T-cell (primary cell): ENCODE results near the gene CDHR2. TPM values are rescaled to one million over a fixed set of nuclear protein-coding genes. Genes with fewer than 3 reads are reported as not detected.

Source experiments
- ATAC-seq, 4 experiments: fragments of 200-7000 bp in 3 of 4; fragments of 150-1000 bp in 1 of 4; cut with Tn5 transposase; replicated peaks in 1 of 4; 1 replicate in 3 of 4; 2 replicates in 1 of 4; pipeline ENCODE4 v1.10.0; 2021; ENCODE audit warnings: moderate library complexity in 3 of 4, mild to moderate bottlenecking in 2 of 4, moderate number of reproducible peaks in 1 of 4
- CTCF ChIA-PET, 2 donors: fragments of 300-600 bp; sonication (Branson Sonifier 250); formaldehyde crosslinking; loops; one replicate each; lab custom pipeline; 2022; ENCODE audit warnings: antibody characterized with exemption in 2 of 2; lab: Charles Lee
- POLR2A ChIA-PET, 2 donors: fragments of 300-600 bp; sonication (Branson Sonifier 250); formaldehyde crosslinking; loops; one replicate each; lab custom pipeline; 2022; ENCODE audit warnings: antibody characterized with exemption in 2 of 2; lab: Charles Lee
- DNase-seq, 35 experiments: peaks; one replicate each; pipeline versions ENCODE4 v3.0.0 to v3.0.0-alpha.2; 2013 to 2023
- H3K27ac ChIP-seq: one replicate; pipeline ENCODE4 v1.5.1; 2013; ENCODE audit warnings: low read length
- H3K27me3 ChIP-seq, 2 experiments: replicated peaks in 1 of 2; 1 replicate in 1 of 2; 2 replicates in 1 of 2; pipeline versions ENCODE4 v1.6.1 to v1.7.0; 2013; ENCODE audit warnings: low read length in 1 of 2, mixed read lengths in 1 of 2; ENCODE audit not compliant: control insufficient read depth in 2 of 2, insufficient read depth in 2 of 2; ENCODE audit errors: extremely low read depth in 1 of 2
- H3K36me3 ChIP-seq, 2 donors: 1 replicate in 1 of 2; 2 replicates in 1 of 2; pipeline versions ENCODE4 v1.6.1 to v1.7.0; 2013; ENCODE audit warnings: low read length in 1 of 2; ENCODE audit not compliant: control insufficient read depth in 2 of 2, insufficient read depth in 1 of 2; ENCODE audit errors: extremely low read depth in 1 of 2
- H3K4me1 ChIP-seq, 2 experiments: 1 replicate in 1 of 2; 2 replicates in 1 of 2; pipeline versions ENCODE4 v1.6.1 to v1.7.0; 2013; ENCODE audit warnings: low read length in 2 of 2, mixed read lengths in 1 of 2; ENCODE audit not compliant: insufficient read depth in 2 of 2, control insufficient read depth in 1 of 2; ENCODE audit errors: extremely low read depth in 1 of 2
- H3K4me3 ChIP-seq, 2 donors: 1 replicate in 1 of 2; 2 replicates in 1 of 2; pipeline versions ENCODE4 v1.5.1 to v1.7.0; 2013; ENCODE audit warnings: mild to moderate bottlenecking in 2 of 2, low read length in 1 of 2, moderate library complexity in 1 of 2; ENCODE audit not compliant: control insufficient read depth in 1 of 2; ENCODE audit errors: extremely low read depth in 1 of 2
- H3K9me3 ChIP-seq: 2 replicates; pipeline ENCODE4 v1.7.0; 2013
- H3K27ac Mint-ChIP-seq, 2 donors: one replicate each; pipeline ENCODE4 v1.8.0; 2020 to 2021; ENCODE audit warnings: mild to moderate bottlenecking in 2 of 2, mixed read lengths in 2 of 2
- H3K27me3 Mint-ChIP-seq, 2 donors: one replicate each; pipeline ENCODE4 v1.8.0; 2021 to 2022; ENCODE audit warnings: mixed read lengths in 2 of 2
- H3K36me3 Mint-ChIP-seq: one replicate; pipeline ENCODE4 v1.8.0; 2021; ENCODE audit warnings: mixed read lengths
- H3K4me1 Mint-ChIP-seq, 3 donors: one replicate each; pipeline ENCODE4 v1.8.0; 2020 to 2022; ENCODE audit warnings: mixed read lengths in 3 of 3, mild to moderate bottlenecking in 1 of 3
- H3K4me3 Mint-ChIP-seq, 3 donors: one replicate each; pipeline ENCODE4 v1.8.0; 2020 to 2022; ENCODE audit warnings: mild to moderate bottlenecking in 3 of 3, mixed read lengths in 3 of 3, moderate library complexity in 3 of 3
- H3K9me3 Mint-ChIP-seq, 3 donors: one replicate each; pipeline ENCODE4 v1.8.0; 2020 to 2022; ENCODE audit warnings: mixed read lengths in 3 of 3
- WGBS: methylation state at CpG from one replicate; pipeline ENCODE4 v1.1.5; 2013; ENCODE audit warnings: missing lambda C conversion rate; ENCODE audit not compliant: insufficient coverage; 5-methylcytosine and 5-hydroxymethylcytosine counted together
- total RNA-seq, 35 experiments: library from RNA in 6 of 35; stranded (reverse) in 6 of 35; fragments of 120-200 nt in 1 of 35; gene quantifications; one replicate each; pipeline versions ENCODE4 v1.2.1 to v1.2.4 and lab custom pipeline; 2013 to 2026

Gene CDHR2
- total RNA-seq, 5 donors from 2014 or later (not counting 1 experiment from before 2014, with no cell fraction given), result 1.6 to 3.1 (median 2.8) TPM

DNA sequence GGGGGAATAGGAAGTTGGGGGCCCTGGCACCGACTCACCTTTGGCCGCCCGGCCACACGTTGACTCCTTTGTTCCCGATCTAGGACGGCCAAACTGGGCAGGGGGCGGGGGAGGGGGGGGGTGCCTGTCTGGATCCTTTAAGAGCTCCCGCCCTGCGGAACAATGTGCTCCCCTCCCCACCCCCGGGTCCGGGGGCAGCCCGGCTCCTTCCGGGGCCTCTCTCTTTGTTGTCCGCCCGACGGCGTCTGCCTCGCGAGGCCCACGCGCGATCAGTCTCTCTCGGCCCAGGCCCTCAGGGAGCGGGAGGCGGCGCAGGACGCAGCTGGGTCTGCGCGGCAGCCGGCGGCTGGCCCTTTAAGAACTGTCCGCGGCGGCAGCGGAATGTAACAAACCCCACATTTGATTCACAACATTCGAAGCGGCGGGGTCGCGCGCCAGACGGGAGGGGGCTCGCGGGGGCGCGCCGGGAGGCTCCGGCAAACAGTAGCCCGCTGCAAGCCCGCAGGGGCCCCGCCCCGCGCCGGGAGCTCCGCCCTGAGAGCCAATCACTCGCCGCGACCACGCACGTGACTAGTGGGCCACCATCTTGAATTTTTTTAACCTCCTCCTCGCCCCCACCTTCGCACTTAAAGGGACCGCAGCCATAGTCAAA is 12.1 kb upstream of the CDHR2 start, which contains the start of gene RNF44:
TSS of gene RNF44 (minus strand) at position 501 of the 652 bp plus-strand sequence. CDS start 4,930 bp downstream, outside the sequence.
- no peaks in the 10 kb centered on the region for H3K27me3 ChIP-seq
- H3K4me3 ChIP-seq, result peak within 1 kb of the TSS; percentile 93 to 98
- Mint-ChIP-seq H3K4me1 (peaks cover 68 to 78% (median 68%) of the 10 kb centered on the region in 3 donors), H3K9me3 (no peaks in the 10 kb centered on the region), H3K27me3 (no peaks in the 10 kb centered on the region), H3K36me3 (peaks cover 14% of the 10 kb centered on the region), H3K4me3 (peak within 1 kb of the TSS; percentile 97 to 99 (median 98)), H3K27ac (peak within 1 kb of the TSS; percentile 100)
- ATAC-seq, result peak; percentile 63 to 70 (median 68)
- CTCF ChIA-PET, result interaction anchor here (0.5 to 3.0 kb wide), 8 partner anchors 21 to 790 kb away, joined by 3 to 19 read pairs (median 4); partner anchors contain the start of gene FAF2 (in 1 of the 2)
- POLR2A ChIA-PET, result interaction anchor here (0.6 to 2.6 kb wide), 5 partner anchors 10 to 174 kb away, joined by 3 to 9 read pairs (median 3); partner anchors contain the start of gene FAF2 (in 1 of the 2)
- no peaks in the 10 kb centered on the region for H3K9me3 ChIP-seq
- WGBS, result under 1% methylated on average over 42 of the region's 63 CpGs
- H3K4me1 ChIP-seq, result peaks cover 48 to 77% of the 10 kb centered on the region in 2 experiments
- H3K36me3 ChIP-seq, result peaks cover 0 to 10% of the 10 kb centered on the region in 2 donors
- H3K27ac ChIP-seq, result peak within 1 kb of the TSS; percentile 99
- DNase-seq, result peak; percentile 96 to 100 (median 99)

DNA sequence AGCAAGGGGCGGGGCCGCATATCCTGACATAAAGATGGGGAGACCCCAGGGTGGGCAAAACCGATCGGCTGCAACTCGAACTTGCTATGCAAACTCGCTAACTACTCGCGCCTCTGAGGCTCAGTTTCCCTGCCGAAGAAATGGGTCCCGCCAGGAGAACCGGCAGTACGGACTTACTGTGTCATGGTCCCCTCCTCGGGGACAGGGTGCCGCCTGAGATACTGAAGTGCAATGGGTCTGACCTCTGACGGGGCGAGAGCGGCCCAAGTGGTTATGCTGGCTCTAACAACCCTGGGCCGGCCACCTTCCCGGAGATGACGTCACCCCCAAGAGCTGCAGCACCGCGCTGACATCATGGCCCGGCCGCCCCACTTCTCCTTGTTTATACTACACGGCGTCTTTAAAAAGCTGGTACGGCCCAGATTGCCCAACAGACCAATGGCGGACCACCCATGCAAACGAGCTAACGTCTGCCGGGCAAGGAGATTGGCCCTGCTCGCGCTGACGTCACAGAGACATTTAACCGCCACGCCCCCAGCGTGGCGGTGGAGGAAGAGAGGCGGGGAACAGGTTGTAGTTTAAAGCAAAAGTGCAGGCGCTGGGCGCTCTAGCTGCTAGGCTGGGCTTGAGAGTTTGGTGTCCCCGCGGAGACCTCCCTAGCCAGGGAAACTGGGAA is 11.4 kb upstream of the CDHR2 start:
- POLR2A ChIA-PET, result interaction anchor here (0.5 to 2.6 kb wide), 7 partner anchors 9 to 425 kb away, joined by 3 to 9 read pairs (median 3); partner anchors contain the start of gene FAF2 (in 1 of the 2)
- Histone ChIP-seq H3K9me3 (no peaks in the 10 kb centered on the region), H3K36me3 (peaks cover 0 to 8% of the 10 kb centered on the region in 2 donors), H3K4me1 (peaks cover 44 to 77% of the 10 kb centered on the region in 2 experiments), H3K27ac (peak overlapping the region; percentile 99), H3K27me3 (no peaks in the 10 kb centered on the region), H3K4me3 (peak overlapping the region; percentile 78 to 98)
- DNase-seq (peak; percentile 87 to 99 (median 98)), ATAC-seq (peak; percentile 68 to 78 (median 70))
- Mint-ChIP-seq H3K27me3 (no peaks in the 10 kb centered on the region), H3K4me3 (peak overlapping the region; percentile 97 to 99 (median 98)), H3K27ac (peak overlapping the region; percentile 99 to 100), H3K9me3 (no peaks in the 10 kb centered on the region), H3K4me1 (peaks cover 72 to 83% (median 73%) of the 10 kb centered on the region in 3 donors), H3K36me3 (peaks cover 14% of the 10 kb centered on the region)
- WGBS, result under 1% methylated on average over 39 of the region's 43 CpGs
- CTCF ChIA-PET, result interaction anchor here (0.5 to 3.0 kb wide), 8 partner anchors 8 to 186 kb away, joined by 3 to 19 read pairs (median 4); partner anchors contain the start of gene FAF2 (in 1 of the 2)

DNA sequence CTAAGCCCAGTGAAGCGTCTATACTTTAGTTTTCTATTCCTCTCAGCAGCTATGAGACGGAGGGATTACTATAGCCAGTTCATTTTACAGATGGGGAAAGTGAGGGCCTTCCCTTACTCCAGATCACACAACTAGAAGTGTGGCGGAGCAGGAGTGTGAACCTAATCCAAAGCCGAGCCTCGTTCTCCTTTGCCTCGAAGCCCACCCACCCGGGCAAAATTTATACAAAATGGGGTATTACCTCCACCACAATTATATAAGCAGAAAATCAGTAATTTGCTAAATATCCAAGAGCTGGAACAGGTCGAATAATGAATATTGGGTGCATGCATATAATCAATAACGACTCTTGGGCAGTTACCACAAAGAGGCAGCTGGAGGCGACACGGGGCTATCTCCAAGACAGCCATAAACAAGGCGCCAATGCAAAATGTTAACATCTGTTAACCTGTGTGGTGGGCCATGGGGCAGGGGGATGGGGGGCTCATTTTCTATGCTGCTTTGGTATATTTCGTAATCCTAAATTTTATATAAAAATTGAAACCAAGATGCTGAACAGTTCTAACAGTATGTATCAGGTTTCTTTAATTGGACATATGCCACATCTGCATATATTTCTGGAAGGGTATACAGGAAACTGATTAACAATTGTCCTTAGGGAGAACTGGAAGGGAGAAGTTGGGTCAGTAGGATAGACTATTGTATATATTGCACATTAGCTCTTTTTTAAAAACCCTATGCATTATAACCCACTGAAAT is 10.7 kb upstream of the CDHR2 start:
- CTCF ChIA-PET, result interaction anchor here in 1 of 2 donors (0.5 to 3.0 kb wide), 7 partner anchors 8 to 187 kb away, joined by 3 to 19 read pairs (median 4); partner anchors contain the start of gene FAF2
- peaks cover 66 to 76% (median 66%) of the 10 kb centered on the region in 3 donors for H3K4me1 Mint-ChIP-seq
- peak overlapping the region; percentile 97 to 99 (median 98) for H3K4me3 Mint-ChIP-seq
- peaks cover 38 to 71% of the 10 kb centered on the region in 2 experiments for H3K4me1 ChIP-seq
- WGBS, result 75% methylated on average over 2 of the region's 13 CpGs
- no peaks in the 10 kb centered on the region for H3K27me3 ChIP-seq
- H3K9me3 ChIP-seq, result no peaks in the 10 kb centered on the region
- no peaks in the 10 kb centered on the region for H3K27me3 Mint-ChIP-seq
- peaks cover 0 to 8% of the 10 kb centered on the region in 2 donors for H3K36me3 ChIP-seq
- peak overlapping the region; percentile 99 to 100 for H3K27ac Mint-ChIP-seq
- POLR2A ChIA-PET, result interaction anchor here (0.5 to 2.6 kb wide), 5 partner anchors 9 to 425 kb away, joined by 3 to 9 read pairs (median 3); no protein-coding TSS in a partner anchor
- H3K4me3 ChIP-seq, result peak overlapping the region; percentile 21 to 52
- H3K27ac ChIP-seq, result peak overlapping the region; percentile 81
- ATAC-seq (no peak), DNase-seq (no peak)
- no peaks in the 10 kb centered on the region for H3K9me3 Mint-ChIP-seq
- peaks cover 12% of the 10 kb centered on the region for H3K36me3 Mint-ChIP-seq

DNA sequence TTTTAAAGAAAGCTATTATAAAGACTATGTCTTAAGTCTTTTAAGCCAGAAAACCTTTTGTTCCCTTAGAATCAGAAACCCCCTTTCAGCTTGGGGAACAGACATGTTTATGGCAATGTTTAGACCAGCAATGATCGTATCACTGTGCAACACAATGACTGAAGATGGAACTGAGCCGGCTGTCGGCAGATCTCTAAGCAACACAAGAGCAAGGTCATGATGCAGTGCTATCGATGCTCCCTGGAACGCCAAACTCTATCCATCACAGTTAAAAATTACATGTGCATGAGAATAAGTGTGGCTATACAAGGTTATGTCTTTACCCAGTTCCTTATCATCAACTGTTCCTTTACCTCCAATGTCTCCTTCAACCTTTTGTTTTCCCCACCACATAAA is 10.2 kb upstream of the CDHR2 start:
- ChIA-PET CTCF (interaction anchor here in 1 of 2 donors (1.6 to 3.0 kb wide), 3 partner anchors 34 to 91 kb away, joined by 3 to 19 read pairs (median 7); partner anchors contain the start of gene FAF2), POLR2A (interaction anchor here in 1 of 2 donors (0.6 kb wide), 1 partner anchor 29 kb away, joined by 3 read pairs; no protein-coding TSS in a partner anchor)
- Mint-ChIP-seq H3K9me3 (no peaks in the 10 kb centered on the region), H3K4me1 (peaks cover 63 to 70% (median 64%) of the 10 kb centered on the region in 3 donors), H3K4me3 (peak overlapping the region in 1 of 3 donors; percentile 91), H3K27ac (peak overlapping the region; percentile 99 to 100), H3K36me3 (peaks cover 6% of the 10 kb centered on the region), H3K27me3 (no peaks in the 10 kb centered on the region)
- Histone ChIP-seq H3K4me1 (peaks cover 34 to 71% of the 10 kb centered on the region in 2 experiments), H3K9me3 (no peaks in the 10 kb centered on the region), H3K36me3 (peaks cover 0 to 8% of the 10 kb centered on the region in 2 donors), H3K4me3 (no peak overlapping the region), H3K27ac (peak overlapping the region; percentile 81), H3K27me3 (no peaks in the 10 kb centered on the region)
- ATAC-seq, result no peak
- DNase-seq, result no peak
- WGBS, result 100% methylated on average over 1 of the region's 5 CpGs

DNA sequence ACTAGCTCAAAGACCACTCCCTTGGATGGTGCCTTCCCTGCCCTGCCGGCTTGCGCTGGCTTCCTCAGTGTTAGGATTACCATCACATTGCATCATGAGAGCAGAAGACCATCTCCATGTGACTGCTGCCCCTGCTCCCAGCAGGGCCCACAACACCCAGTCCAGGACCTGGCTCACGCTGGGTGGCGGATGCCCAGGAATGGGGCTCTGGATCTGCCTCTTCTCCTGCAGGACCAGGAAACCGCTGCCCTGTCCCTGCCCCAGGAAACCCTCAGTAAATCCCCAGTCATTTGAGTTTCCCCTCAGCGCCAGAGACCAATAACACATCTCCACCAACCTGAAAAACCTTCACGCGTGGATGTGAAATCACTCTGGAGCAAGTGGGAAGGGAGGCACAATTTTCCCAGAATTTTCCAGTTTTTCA is 8.7 kb upstream of the CDHR2 start:
- POLR2A ChIA-PET, result interaction anchor here in 1 of 2 donors (0.8 kb wide), 1 partner anchor 9 kb away, joined by 3 read pairs; no protein-coding TSS in a partner anchor
- DNase-seq (no peak), ATAC-seq (no peak)
- Histone ChIP-seq H3K4me1 (peaks cover 34 to 71% of the 10 kb centered on the region in 2 experiments), H3K36me3 (no peaks in the 10 kb centered on the region), H3K9me3 (no peaks in the 10 kb centered on the region), H3K4me3 (peak overlapping the region; percentile 32 to 81), H3K27me3 (no peaks in the 10 kb centered on the region), H3K27ac (peak overlapping the region; percentile 83)
- Mint-ChIP-seq H3K27ac (peak overlapping the region; percentile 99 to 100), H3K9me3 (no peaks in the 10 kb centered on the region), H3K4me3 (peak overlapping the region; percentile 60 to 91 (median 85)), H3K36me3 (no peaks in the 10 kb centered on the region), H3K27me3 (no peaks in the 10 kb centered on the region), H3K4me1 (peaks cover 63 to 68% (median 63%) of the 10 kb centered on the region in 3 donors)
- WGBS, result 94% methylated on average over 2 of the region's 8 CpGs
- CTCF ChIA-PET, result interaction anchor here in 1 of 2 donors (0.5 to 1.1 kb wide), 2 partner anchors 30 to 92 kb away, joined by 3 to 4 read pairs; partner anchors contain the start of gene FAF2
